Neutrophil (primary cell): ENCODE measurements around the gene KIAA1958.

ENCODE experiments used
- H3K27ac ChIP-seq: fragments of 200-600 bp; sonication (generic); 2 replicates; pipeline ENCODE4 v1.5.1; 2016; ENCODE audit warnings: mild to moderate bottlenecking, moderate library complexity
- H3K27me3 ChIP-seq: fragments of 200-600 bp; sonication (generic); 2 replicates; pipeline ENCODE4 v1.6.0; 2016; ENCODE audit warnings: mild to moderate bottlenecking
- H3K36me3 ChIP-seq: fragments of 200-600 bp; sonication (generic); 2 replicates; pipeline ENCODE4 v1.5.1; 2017
- H3K4me1 ChIP-seq, 2 experiments: fragments of 200-600 bp in 1 of 2; sonication (generic) in 1 of 2; 1 replicate in 1 of 2; 2 replicates in 1 of 2; pipeline versions ENCODE4 v1.5.1 to v1.6.1; 2013 to 2016; ENCODE audit warnings: low read depth in 1 of 2, low read length in 1 of 2, mild to moderate bottlenecking in 1 of 2, moderate library complexity in 1 of 2; ENCODE audit not compliant: control insufficient read depth in 1 of 2, insufficient read depth in 1 of 2
- H3K4me3 ChIP-seq, 2 experiments: fragments of 200-600 bp in 1 of 2; sonication (generic) in 1 of 2; 1 replicate in 1 of 2; 2 replicates in 1 of 2; pipeline ENCODE4 v1.5.1; 2013 to 2016; ENCODE audit warnings: low read depth in 1 of 2, low read length in 1 of 2, mild to moderate bottlenecking in 1 of 2, moderate library complexity in 1 of 2
- H3K9me3 ChIP-seq: fragments of 200-600 bp; sonication (generic); 2 replicates; pipeline ENCODE4 v1.5.1; 2016
- CTCF ChIP-seq: fragments of 200-600 bp; sonication (generic); IDR thresholded peaks from 2 replicates; pipeline ENCODE4 v1.5.1; 2016; ENCODE audit warnings: antibody characterized with exemption

KIAA1958 gene

DNA sequence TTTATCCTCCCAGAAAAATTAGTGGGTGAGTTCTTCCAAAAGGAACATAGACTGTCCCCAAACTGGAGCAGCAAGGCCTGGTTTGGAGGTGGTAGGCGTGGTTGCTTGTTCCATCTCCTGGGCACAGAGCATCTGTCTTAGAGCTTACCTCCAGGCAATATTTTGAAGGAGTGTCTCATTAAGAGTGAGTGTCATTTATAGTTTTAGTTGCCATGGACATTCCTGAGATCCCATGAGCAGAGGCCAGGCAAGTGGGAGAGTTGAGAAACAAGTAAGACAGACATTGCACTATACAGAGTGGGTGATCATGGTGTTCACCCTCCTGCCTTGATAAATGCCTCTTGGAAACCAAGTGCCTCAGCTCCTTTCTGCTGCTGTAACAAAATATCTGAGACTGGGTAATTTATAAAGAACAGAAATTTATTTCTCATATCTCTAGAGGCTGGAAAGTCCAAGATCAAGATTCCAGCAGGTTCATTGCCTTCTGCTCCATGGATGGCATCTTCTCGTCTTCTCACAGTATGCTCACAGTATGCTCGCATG, 68.5 kb downstream of the KIAA1958 start:
- Histone ChIP-seq H3K9me3 (no peaks in the 10 kb centered on the region), H3K36me3 (no peaks in the 10 kb centered on the region), H3K4me3 (no peak overlapping the region), H3K27me3 (no peaks in the 10 kb centered on the region), H3K27ac (no peak overlapping the region), H3K4me1 (no peaks in the 10 kb centered on the region)
- no peak for TF ChIP-seq CTCF

GRCh38 chr9:112555844-112556482, 69.3 kb downstream of the KIAA1958 start:
- Histone ChIP-seq H3K27ac (no peak overlapping the region), H3K4me3 (no peak overlapping the region), H3K9me3 (no peaks in the 10 kb centered on the region), H3K4me1 (no peaks in the 10 kb centered on the region), H3K27me3 (no peaks in the 10 kb centered on the region), H3K36me3 (no peaks in the 10 kb centered on the region)
- TF ChIP-seq CTCF, result no peak

GRCh38 chr9:112556497-112557442, 70.1 kb downstream of the KIAA1958 start:
- H3K4me1 ChIP-seq, result no peaks in the 10 kb centered on the region
- H3K27ac ChIP-seq, result no peak overlapping the region
- no peaks in the 10 kb centered on the region for H3K36me3 ChIP-seq
- no peaks in the 10 kb centered on the region for H3K27me3 ChIP-seq
- TF ChIP-seq CTCF, result no peak
- no peaks in the 10 kb centered on the region for H3K9me3 ChIP-seq
- H3K4me3 ChIP-seq, result no peak overlapping the region

- Histone ChIP-seq H3K4me3 (no peak overlapping the region), H3K36me3 (no peaks in the 10 kb centered on the region), H3K27ac (no peak overlapping the region), H3K27me3 (no peaks in the 10 kb centered on the region), H3K4me1 (no peaks in the 10 kb centered on the region), H3K9me3 (no peaks in the 10 kb centered on the region)
- TF ChIP-seq CTCF, result no peak
Measured at GRCh38 chr9:112558476-112558875, 71.8 kb downstream of the KIAA1958 start.

- H3K9me3 ChIP-seq, result no peaks in the 10 kb centered on the region
- no peak overlapping the region for H3K4me3 ChIP-seq
- no peak for TF ChIP-seq CTCF
- no peaks in the 10 kb centered on the region for H3K4me1 ChIP-seq
- no peaks in the 10 kb centered on the region for H3K36me3 ChIP-seq
- H3K27ac ChIP-seq, result no peak overlapping the region
- H3K27me3 ChIP-seq, result no peaks in the 10 kb centered on the region
Measured at GRCh38 chr9:112558978-112559377, 72.4 kb downstream of the KIAA1958 start.
